Hippocampal formation (tissue), 2 donors: ENCODE results near the gene VAV2.

Source experiments
- DNase-seq, 2 donors: peaks; one replicate each; lab custom pipeline; 2025; lab: John Stamatoyannopoulos, UW

VAV2 gene

GRCh38 chr9:133796562-133796961, 195.6 kb downstream of the VAV2 start:
- DNase-seq = no peak

- DNase-seq = no peak
Measured at GRCh38 chr9:133795049-133795448, 197.1 kb downstream of the VAV2 start.

GRCh38 chr9:133794016-133794760, 197.9 kb downstream of the VAV2 start:
- DNase-seq = no peak

GRCh38 chr9:133793471-133793870, 198.7 kb downstream of the VAV2 start:
- no peak for DNase-seq

- DNase-seq = peak; percentile 10 to 50
Measured at GRCh38 chr9:133792721-133793470, 199.2 kb downstream of the VAV2 start.

- DNase-seq = no peak
Measured at GRCh38 chr9:133791735-133792649, 200.1 kb downstream of the VAV2 start.

- DNase-seq = no peak
Measured at GRCh38 chr9:133791069-133791468, 201.1 kb downstream of the VAV2 start.

GRCh38 chr9:133789778-133790177, 202.3 kb downstream of the VAV2 start:
- no peak for DNase-seq

- peak; percentile 82 to 87 for DNase-seq
Measured at GRCh38 chr9:133788819-133789717, 203.1 kb downstream of the VAV2 start.

GRCh38 chr9:133788045-133788818, 203.9 kb downstream of the VAV2 start:
- DNase-seq = no peak

GRCh38 chr9:133787754-133788025, 204.4 kb downstream of the VAV2 start:
- DNase-seq = peak in 1 of 2 donors; percentile 41

- no peak for DNase-seq
Measured at GRCh38 chr9:133786907-133787753, 205.0 kb downstream of the VAV2 start.

GRCh38 chr9:133786371-133786753, 205.8 kb downstream of the VAV2 start:
- no peak for DNase-seq

- DNase-seq = no peak
Measured at GRCh38 chr9:133785753-133786370, 206.3 kb downstream of the VAV2 start.

- DNase-seq = no peak
Measured at GRCh38 chr9:133784731-133785561, 207.2 kb downstream of the VAV2 start.

- no peak for DNase-seq
Measured at GRCh38 chr9:133783331-133783731, 208.8 kb downstream of the VAV2 start.

GRCh38 chr9:133782157-133783130, 209.7 kb downstream of the VAV2 start:
- peak; percentile 58 to 65 for DNase-seq
